ENCODE measurements around the gene RAD51C. TPM values are rescaled to one million over a fixed set of nuclear protein-coding genes. Genes with fewer than 3 reads are reported as not detected.
"Not testable (repeated sequence)": the region's sequence is repeated elsewhere in the genome, so short reads cannot be mapped to it uniquely, and the experiment has no call there.

The RAD51C gene
- total and polyA plus RNA-seq, 3 experiments from 2014 or later: 42.0 to 95.3 (median 88.9) TPM

DNA sequence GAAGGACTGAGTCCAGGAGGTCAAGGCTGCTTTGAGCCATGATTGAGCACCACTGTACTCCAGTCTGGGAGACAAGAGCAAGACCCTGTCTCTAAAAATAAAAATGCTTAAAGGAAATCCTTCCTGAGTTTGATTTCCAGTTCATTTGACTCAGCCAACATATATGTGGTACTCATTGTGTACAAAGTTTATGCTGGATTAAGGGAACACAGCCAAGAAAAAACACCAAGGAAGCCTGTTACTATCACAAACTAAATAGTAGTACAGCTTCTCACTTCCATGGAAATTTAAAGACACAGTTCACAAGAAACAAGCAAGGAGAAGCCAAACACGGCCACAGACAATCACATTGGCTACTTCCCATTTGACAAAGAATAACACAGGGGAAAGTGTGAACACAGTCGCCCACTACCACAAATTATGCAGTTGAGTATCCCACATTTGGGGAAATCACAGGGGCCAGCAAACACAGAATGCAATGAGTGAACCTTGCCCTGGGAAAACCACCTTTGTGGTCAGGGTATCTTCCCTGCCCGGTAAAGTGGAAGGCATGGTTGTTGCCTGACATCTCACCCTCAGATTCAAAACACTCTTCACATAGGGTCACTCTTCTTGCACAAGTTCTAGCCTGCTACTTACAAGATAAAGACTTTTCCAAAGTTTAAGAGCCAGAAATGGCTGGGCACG is 15.1 kb upstream of the RAD51C start:
- ChIA-PET CTCF (interaction anchor here (0.7 kb wide), 1 partner anchor 515 kb away, joined by 4 read pairs; no protein-coding TSS in a partner anchor), POLR2A (no interaction called here)
- no peak overlapping the region for H3K27ac ChIP-seq (ENCODE audit: low read depth, low read length)
- no peak overlapping the region for H3K27ac Mint-ChIP-seq
- H3K4me1 ChIP-seq (ENCODE audit: insufficient read depth, low read length): no peaks in the 10 kb centered on the region
- H3K4me1 Mint-ChIP-seq: no peaks in the 10 kb centered on the region
- no peaks in the 10 kb centered on the region for H3K9me3 ChIP-seq (ENCODE audit: low read length)
- no peaks in the 10 kb centered on the region for H3K36me3 ChIP-seq (ENCODE audit: insufficient read depth, low read length)
- no peaks in the 10 kb centered on the region for H3K27me3 ChIP-seq (ENCODE audit: insufficient read depth, low read length, poor library complexity, severe bottlenecking)
- no peak overlapping the region for H3K4me3 ChIP-seq (ENCODE audit: low read length)
- no peak for DNase-seq
- H3K4me3 Mint-ChIP-seq: no peak overlapping the region
- peaks cover 0 to 13% of the 10 kb centered on the region in 2 donors for H3K27me3 Mint-ChIP-seq
- no peaks in the 10 kb centered on the region for H3K9me3 Mint-ChIP-seq
- no peaks in the 10 kb centered on the region for H3K36me3 Mint-ChIP-seq

DNA sequence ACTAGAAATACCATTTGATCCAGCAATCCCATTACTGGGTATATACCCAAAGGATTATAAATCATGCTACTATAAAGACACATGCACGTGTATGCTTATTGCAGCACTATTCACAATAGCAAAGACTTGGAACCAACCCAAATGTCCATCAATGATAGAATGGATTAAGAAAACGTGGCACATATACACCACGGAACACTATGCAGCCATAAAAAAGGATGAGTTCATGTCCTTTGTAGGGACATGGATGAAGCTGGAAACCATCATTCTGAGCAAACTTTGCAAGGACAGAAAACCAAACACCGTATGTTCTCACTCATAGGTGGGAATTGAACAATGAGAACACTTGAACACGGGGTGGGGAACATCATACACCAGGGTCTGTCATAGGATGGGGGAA is 14.1 kb upstream of the RAD51C start:
- CTCF ChIA-PET; H3K9me3 ChIP-seq (ENCODE audit: low read length); POLR2A ChIA-PET; H3K9me3 Mint-ChIP-seq; H3K4me1 Mint-ChIP-seq; H3K27ac Mint-ChIP-seq; H3K4me3 ChIP-seq (ENCODE audit: low read length); H3K4me1 ChIP-seq (ENCODE audit: insufficient read depth, low read length); H3K36me3 Mint-ChIP-seq; H3K27me3 ChIP-seq (ENCODE audit: insufficient read depth, low read length, poor library complexity, severe bottlenecking); DNase-seq; H3K36me3 ChIP-seq (ENCODE audit: insufficient read depth, low read length); H3K4me3 Mint-ChIP-seq; H3K27ac ChIP-seq (ENCODE audit: low read depth, low read length): not testable (repeated sequence)
- peaks cover 0 to 13% of the 10 kb centered on the region in 2 donors for H3K27me3 Mint-ChIP-seq

DNA sequence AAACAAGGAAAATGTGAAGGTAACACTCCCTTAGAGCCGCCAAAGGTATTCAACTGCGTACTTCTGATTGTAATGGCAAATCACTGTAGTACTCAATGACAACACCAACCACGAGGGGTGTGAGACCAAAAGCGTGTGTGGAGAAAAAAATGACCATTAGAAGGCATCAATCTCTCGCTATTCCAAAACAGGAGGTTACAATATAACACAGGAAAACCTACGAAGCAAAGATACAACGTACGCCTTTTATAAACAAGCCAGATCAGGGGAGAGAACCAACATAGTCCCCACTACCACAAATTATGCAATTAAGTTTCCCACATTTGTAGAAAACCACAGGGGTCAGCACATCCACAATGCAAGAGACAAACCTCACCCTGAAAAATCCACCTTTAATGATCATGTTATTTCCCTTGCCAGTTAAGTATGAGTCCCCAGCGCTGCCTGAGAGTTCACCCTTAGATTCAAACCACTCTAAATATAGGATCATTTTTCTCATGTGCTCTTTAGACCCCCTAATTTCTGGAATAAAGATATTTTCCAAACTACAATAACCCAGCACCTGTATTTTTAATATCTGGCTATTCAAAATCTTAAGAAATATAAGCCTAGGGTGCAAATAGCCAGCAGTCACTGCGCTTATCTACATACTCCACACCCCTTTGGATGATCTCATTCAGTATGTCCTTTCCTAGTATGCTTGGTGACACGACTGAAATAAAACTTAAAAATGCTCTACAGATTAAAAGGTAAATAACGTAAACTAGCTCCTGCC is 13.0 kb upstream of the RAD51C start:
- H3K27ac ChIP-seq (ENCODE audit: low read depth, low read length): no peak overlapping the region

DNA sequence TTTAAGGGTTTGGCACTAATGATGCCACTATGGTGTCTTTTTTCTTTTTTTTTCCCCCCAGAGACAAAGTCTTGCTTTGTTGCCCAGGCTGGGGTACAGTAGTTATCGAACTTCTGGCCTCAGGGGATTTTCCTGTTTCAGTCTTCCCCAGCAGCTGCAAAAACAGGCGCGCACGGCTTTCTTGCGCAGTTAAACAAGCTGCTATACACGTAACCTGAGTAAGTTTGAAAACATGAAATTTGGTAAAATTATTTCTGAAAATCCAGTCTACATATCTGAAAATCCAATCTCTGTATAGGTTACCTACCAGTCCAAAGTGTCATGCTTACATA is 12.4 kb upstream of the RAD51C start:
- H3K36me3 Mint-ChIP-seq: no peaks in the 10 kb centered on the region
- POLR2A ChIA-PET: no interaction called here
- CTCF ChIA-PET: no interaction called here

More for the DNA sequence above, 13.0 kb upstream of the RAD51C start:
- ChIA-PET CTCF (no interaction called here), POLR2A (no interaction called here)
- no peaks in the 10 kb centered on the region for H3K9me3 Mint-ChIP-seq
- H3K4me1 Mint-ChIP-seq: no peaks in the 10 kb centered on the region
- no peaks in the 10 kb centered on the region for H3K4me1 ChIP-seq (ENCODE audit: insufficient read depth, low read length)
- no peak overlapping the region for H3K4me3 ChIP-seq (ENCODE audit: low read length)
- DNase-seq: no peak
- H3K36me3 Mint-ChIP-seq: no peaks in the 10 kb centered on the region
- H3K27ac Mint-ChIP-seq: no peak overlapping the region
- no peaks in the 10 kb centered on the region for H3K36me3 ChIP-seq (ENCODE audit: insufficient read depth, low read length)
- no peaks in the 10 kb centered on the region for H3K27me3 ChIP-seq (ENCODE audit: insufficient read depth, low read length, poor library complexity, severe bottlenecking)
- peaks cover 0 to 13% of the 10 kb centered on the region in 2 donors for H3K27me3 Mint-ChIP-seq
- H3K4me3 Mint-ChIP-seq: no peak overlapping the region
- no peaks in the 10 kb centered on the region for H3K9me3 ChIP-seq (ENCODE audit: low read length)

DNA sequence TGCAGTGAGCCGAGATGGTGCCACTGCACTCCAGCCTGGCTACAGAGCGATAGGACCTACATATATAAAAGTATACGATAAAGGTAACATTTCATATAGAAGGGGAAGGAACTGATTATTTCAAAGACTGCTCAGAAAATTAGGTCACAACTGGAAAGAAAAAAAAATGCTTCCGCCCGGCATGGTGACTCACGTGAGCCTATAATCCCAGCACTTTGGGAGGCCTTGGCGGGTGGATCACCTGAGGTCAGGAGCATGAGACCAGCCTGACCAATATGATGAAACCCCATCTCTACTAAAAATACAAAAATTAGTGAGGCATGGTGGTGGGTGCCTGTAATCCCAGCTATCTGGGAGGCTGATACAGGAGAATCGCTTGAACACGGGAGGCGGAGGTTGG is 8.4 kb upstream of the RAD51C start:
- H3K9me3 ChIP-seq (ENCODE audit: low read length): no peaks in the 10 kb centered on the region
- no peak overlapping the region for H3K4me3 Mint-ChIP-seq
- CTCF ChIA-PET: interaction anchor here (1.2 kb wide), 1 partner anchor 8 kb away, joined by 3 read pairs; the partner anchor contains the start of genes RAD51C and TEX14

More for the DNA sequence above, 12.4 kb upstream of the RAD51C start:
- Mint-ChIP-seq H3K27me3 (peaks cover 0 to 13% of the 10 kb centered on the region in 2 donors), H3K27ac (no peak overlapping the region), H3K9me3 (no peaks in the 10 kb centered on the region), H3K4me3 (no peak overlapping the region), H3K4me1 (no peaks in the 10 kb centered on the region)
- H3K9me3 ChIP-seq (ENCODE audit: low read length): no peaks in the 10 kb centered on the region
- no peak for DNase-seq
- H3K4me3 ChIP-seq (ENCODE audit: low read length): no peak overlapping the region
- no peaks in the 10 kb centered on the region for H3K4me1 ChIP-seq (ENCODE audit: insufficient read depth, low read length)
- H3K27me3 ChIP-seq (ENCODE audit: insufficient read depth, low read length, poor library complexity, severe bottlenecking): no peaks in the 10 kb centered on the region
- H3K27ac ChIP-seq (ENCODE audit: low read depth, low read length): no peak overlapping the region
- H3K36me3 ChIP-seq (ENCODE audit: insufficient read depth, low read length): no peaks in the 10 kb centered on the region

DNA sequence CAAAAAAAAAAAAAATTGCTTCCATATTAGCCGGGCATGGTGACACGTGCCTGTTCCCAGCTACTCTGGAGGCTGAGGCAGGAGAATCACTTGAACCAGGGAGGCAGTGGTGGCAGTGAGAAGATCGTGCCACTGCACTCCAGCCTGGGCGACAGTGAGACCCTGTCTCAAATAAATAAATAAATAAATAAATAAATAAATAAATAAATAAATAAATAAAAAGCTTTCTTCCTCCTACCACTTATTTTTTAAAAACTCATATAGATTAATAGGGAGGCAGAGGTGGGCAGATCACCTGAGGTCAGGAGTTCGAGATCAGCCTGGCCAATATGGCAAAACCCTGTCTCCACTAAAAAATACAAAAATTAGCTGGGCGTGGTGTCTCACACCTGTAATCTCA is 7.9 kb upstream of the RAD51C start:
- H3K9me3 Mint-ChIP-seq; H3K27ac ChIP-seq (ENCODE audit: low read depth, low read length); H3K4me1 ChIP-seq (ENCODE audit: insufficient read depth, low read length); H3K4me1 Mint-ChIP-seq; POLR2A ChIA-PET; H3K27me3 Mint-ChIP-seq; H3K9me3 ChIP-seq (ENCODE audit: low read length); H3K36me3 ChIP-seq (ENCODE audit: insufficient read depth, low read length); H3K27ac Mint-ChIP-seq; CTCF ChIA-PET; DNase-seq; H3K36me3 Mint-ChIP-seq; H3K4me3 ChIP-seq (ENCODE audit: low read length); H3K4me3 Mint-ChIP-seq; H3K27me3 ChIP-seq (ENCODE audit: insufficient read depth, low read length, poor library complexity, severe bottlenecking): not testable (repeated sequence)

More for the DNA sequence above, 8.4 kb upstream of the RAD51C start:
- Mint-ChIP-seq H3K4me1 (no peaks in the 10 kb centered on the region), H3K27ac (no peak overlapping the region), H3K9me3 (no peaks in the 10 kb centered on the region), H3K36me3 (no peaks in the 10 kb centered on the region), H3K27me3 (no peaks in the 10 kb centered on the region)
- Histone ChIP-seq H3K4me1 (ENCODE audit: insufficient read depth, low read length) (no peaks in the 10 kb centered on the region), H3K27me3 (ENCODE audit: insufficient read depth, low read length, poor library complexity, severe bottlenecking) (no peaks in the 10 kb centered on the region), H3K4me3 (ENCODE audit: low read length) (no peak overlapping the region), H3K27ac (ENCODE audit: low read depth, low read length) (no peak overlapping the region), H3K36me3 (ENCODE audit: insufficient read depth, low read length) (no peaks in the 10 kb centered on the region)
- POLR2A ChIA-PET: no interaction called here
- no peak for DNase-seq

DNA sequence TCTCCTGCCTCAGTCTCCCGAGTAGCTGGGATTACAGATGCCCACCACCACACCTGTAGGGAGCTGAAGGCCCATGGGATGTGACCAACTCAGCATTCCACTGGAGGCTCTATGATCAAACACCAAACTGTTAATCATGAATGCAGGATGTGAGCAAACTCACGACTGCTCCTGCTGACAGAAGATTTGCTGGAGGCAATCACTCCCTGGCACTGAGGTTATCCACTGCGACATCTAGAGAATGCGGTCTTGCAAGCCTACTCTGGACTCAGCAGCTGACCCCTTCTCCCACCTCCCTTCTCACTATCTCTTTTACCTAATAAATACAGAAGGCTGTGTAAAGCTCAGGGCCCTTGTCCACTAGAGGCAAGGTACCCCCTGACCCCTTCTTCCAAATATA is 5.4 kb upstream of the RAD51C start:
- no peaks in the 10 kb centered on the region for H3K9me3 ChIP-seq (ENCODE audit: low read length)
- H3K27ac ChIP-seq (ENCODE audit: low read depth, low read length): no peak overlapping the region
- Mint-ChIP-seq H3K4me3 (no peak overlapping the region), H3K36me3 (no peaks in the 10 kb centered on the region), H3K4me1 (peaks cover 0 to under 1% (median under 1%) of the 10 kb centered on the region in 3 donors), H3K27me3 (no peaks in the 10 kb centered on the region), H3K27ac (no peak overlapping the region), H3K9me3 (no peaks in the 10 kb centered on the region)
- no peak for DNase-seq
- H3K4me1 ChIP-seq (ENCODE audit: insufficient read depth, low read length): no peaks in the 10 kb centered on the region
- no peak overlapping the region for H3K4me3 ChIP-seq (ENCODE audit: low read length)
- ChIA-PET POLR2A (no interaction called here), CTCF (no interaction called here)
- H3K36me3 ChIP-seq (ENCODE audit: insufficient read depth, low read length): no peaks in the 10 kb centered on the region
- H3K27me3 ChIP-seq (ENCODE audit: insufficient read depth, low read length, poor library complexity, severe bottlenecking): no peaks in the 10 kb centered on the region

DNA sequence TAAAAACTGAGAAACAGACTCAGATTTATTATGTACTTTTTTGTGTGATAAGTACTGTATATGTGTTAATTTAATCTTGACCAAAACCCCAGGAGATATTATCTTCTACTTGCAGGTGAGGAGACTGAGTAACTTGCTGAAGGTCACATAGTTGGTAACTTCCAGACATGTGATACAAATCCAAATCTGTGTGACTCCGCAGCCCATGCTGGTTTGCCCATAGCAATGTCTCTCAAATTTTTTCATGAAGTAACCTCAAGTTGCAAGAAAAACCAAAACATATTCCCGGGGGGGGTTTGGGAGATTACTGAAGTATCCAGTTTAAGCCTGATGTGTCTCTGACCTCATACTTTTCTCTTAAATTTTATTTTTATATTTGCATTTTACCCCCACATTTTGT is 3.9 kb upstream of the RAD51C start:
- no peaks in the 10 kb centered on the region for H3K27me3 Mint-ChIP-seq
- CTCF ChIA-PET: no interaction called here
- no peak overlapping the region for H3K4me3 ChIP-seq (ENCODE audit: low read length)
- H3K27ac ChIP-seq (ENCODE audit: low read depth, low read length): no peak overlapping the region
- H3K36me3 Mint-ChIP-seq: peaks cover 0 to 7% (median 0%) of the 10 kb centered on the region in 3 donors
- DNase-seq: no peak
- H3K4me1 ChIP-seq (ENCODE audit: insufficient read depth, low read length): peaks cover 12% of the 10 kb centered on the region
- H3K36me3 ChIP-seq (ENCODE audit: insufficient read depth, low read length): no peaks in the 10 kb centered on the region
- H3K27me3 ChIP-seq (ENCODE audit: insufficient read depth, low read length, poor library complexity, severe bottlenecking): no peaks in the 10 kb centered on the region
- H3K4me3 Mint-ChIP-seq: no peak overlapping the region
- H3K9me3 ChIP-seq (ENCODE audit: low read length): no peaks in the 10 kb centered on the region
- H3K27ac Mint-ChIP-seq: no peak overlapping the region
- POLR2A ChIA-PET: no interaction called here
- no peaks in the 10 kb centered on the region for H3K9me3 Mint-ChIP-seq
- peaks cover 14 to 16% (median 15%) of the 10 kb centered on the region in 3 donors for H3K4me1 Mint-ChIP-seq
